Panc1 (cell line): ENCODE data around the gene NR6A1. TPM values are rescaled to one million over a fixed set of nuclear protein-coding genes. Genes with fewer than 3 reads are reported as not detected.

ENCODE experiments used
- ATAC-seq: fragments of 200-7000 bp; cut with Tn5 transposase; 2 replicates; pipeline ENCODE4 v1.9.1; 2020; ENCODE audit warnings: mild to moderate bottlenecking, moderate library complexity
- BruUV-seq: library from RNA; stranded (reverse); fragments of 400-500 nt; replicated peaks from 2 replicates; lab custom pipeline; 2021; lab: Mats Ljungman, UMichigan
- CTCF ChIA-PET: fragments of 300-600 bp; sonication (Branson Sonifier 250); formaldehyde crosslinking; loops from one replicate; lab custom pipeline; 2022; ENCODE audit warnings: antibody characterized with exemption; lab: Charles Lee
- POLR2A ChIA-PET: fragments of 300-600 bp; sonication (Branson Sonifier 250); formaldehyde crosslinking; loops from one replicate; lab custom pipeline; 2022; ENCODE audit warnings: antibody characterized with exemption; lab: Charles Lee
- DNase-seq: peaks from one replicate; pipeline ENCODE4 v3.0.0-alpha.2; 2010; ENCODE audit warnings: low read depth, low spot score
- H3K27ac ChIP-seq: 2 replicates; pipeline ENCODE4 v1.5.1; 2011; ENCODE audit warnings: mild to moderate bottlenecking, low read length, inconsistent platforms
- H3K27me3 ChIP-seq: fragments of 200-500 bp; sonication (Bioruptor generic); 2 replicates; pipeline ENCODE4 v1.6.0; 2014; ENCODE audit warnings: low read length, inconsistent platforms; ENCODE audit not compliant: control insufficient read depth, insufficient read depth
- H3K36me3 ChIP-seq: fragments of 200-500 bp; sonication (Bioruptor generic); 2 replicates; pipeline ENCODE4 v1.5.1; 2014; ENCODE audit warnings: inconsistent platforms, mild to moderate bottlenecking, low read length, moderate library complexity; ENCODE audit not compliant: control insufficient read depth, insufficient read depth
- H3K4me1 ChIP-seq: 2 replicates; pipeline ENCODE4 v1.5.1; 2011; ENCODE audit warnings: inconsistent platforms, mild to moderate bottlenecking, low read length, moderate library complexity; ENCODE audit not compliant: control insufficient read depth, insufficient read depth
- H3K4me3 ChIP-seq, 2 experiments: 2 replicates each; pipeline ENCODE4 v1.5.1; 2011 to 2012; ENCODE audit warnings: low read depth in 2 of 2, low read length in 2 of 2, mild to moderate bottlenecking in 2 of 2, inconsistent platforms in 1 of 2, moderate library complexity in 1 of 2
- H3K9me3 ChIP-seq: fragments of 200-500 bp; sonication (Bioruptor generic); 2 replicates; pipeline ENCODE4 v1.5.1; 2014; ENCODE audit warnings: low read depth, mild to moderate bottlenecking, inconsistent platforms, low read length, moderate library complexity; ENCODE audit not compliant: control insufficient read depth, insufficient read depth
- CTCF ChIP-seq: fragments of 450-650 bp; IDR thresholded peaks from 2 replicates; pipeline ENCODE4 v1.5.1; 2017; ENCODE audit warnings: mild to moderate bottlenecking
- POLR2AphosphoS5 ChIP-seq: IDR thresholded peaks from 2 replicates; pipeline ENCODE4 v1.6.1; 2012; ENCODE audit warnings: mild to moderate bottlenecking, low read depth, low read length, moderate library complexity
- REST ChIP-seq, 2 experiments: IDR thresholded peaks; 2 replicates each; pipeline ENCODE4 v1.6.1; 2011 to 2012; ENCODE audit warnings: low read depth in 2 of 2, control low read depth in 1 of 2, low read length in 1 of 2, mild to moderate bottlenecking in 1 of 2, moderate library complexity in 1 of 2; ENCODE audit not compliant: insufficient read depth in 1 of 2
- SIN3A ChIP-seq: IDR thresholded peaks from 2 replicates; pipeline ENCODE4 v1.6.1; 2012; ENCODE audit warnings: low read depth, mild to moderate bottlenecking, low read length, moderate library complexity, borderline replicate concordance; ENCODE audit not compliant: insufficient read depth
- TCF7L2 ChIP-seq: IDR thresholded peaks from 2 replicates; pipeline ENCODE4 v1.6.1; 2011; ENCODE audit warnings: mild to moderate bottlenecking, low read depth, low read length, inconsistent platforms
- in situ Hi-C: cut with HindIII; loops from 2 replicates; pipeline ENCODE4 v1.10.0; 2016; ENCODE audit warnings: low sequenced_read_pairs, low pct_unique_long_range_greater_than_20kb
- intact Hi-C: fragments of 100-400 bp; cut with micrococcal nuclease; formaldehyde crosslinking; loops from one replicate; pipeline ENCODE4 v1.10.0; 2022; ENCODE audit not compliant: unreplicated experiment
- total RNA-seq: library from RNA; stranded (reverse); gene quantifications from one replicate; pipeline ENCODE4 v1.2.1, GENCODE V29; 2021; ENCODE audit not compliant: unreplicated experiment

NR6A1 gene
- total RNA-seq, 1 experiment from 2014 or later, result 7.6 TPM

- H3K27ac ChIP-seq, result no peak overlapping the region
- H3K27me3 ChIP-seq, result no peaks in the 10 kb centered on the region; the same call in 1 of the 2 replicates
- H3K4me3 ChIP-seq, result no peak overlapping the region
- H3K4me1 ChIP-seq, result peaks cover under 1% of the 10 kb centered on the region; the same call in 1 of the 2 replicates
- ATAC-seq, result no peak
- H3K9me3 ChIP-seq, result no peaks in the 10 kb centered on the region
- DNase-seq, result no peak
- CTCF ChIA-PET, result no interaction called here
- intact Hi-C loops, result no loop called here
- BruUV-seq, result no TSS peak
- TF ChIP-seq POLR2AphosphoS5 (no peak), SIN3A (no peak), REST (IDR thresholded peaks at IDR 0.05; ENCODE audit: insufficient read depth in 1 of 2, low read depth in 2 of 2, low read length in 1 of 2) (no peak), TCF7L2 (no peak), CTCF (no peak)
- POLR2A ChIA-PET, result no interaction called here
- no peaks in the 10 kb centered on the region for H3K36me3 ChIP-seq
- in situ Hi-C loops, result no loop called here
These were observed 264.7 kb downstream of the NR6A1 start for GRCh38 chr9:124506433-124506832.

GRCh38 chr9:124505901-124506346 lies 265.2 kb downstream of the NR6A1 start:
- Histone ChIP-seq H3K36me3 (no peaks in the 10 kb centered on the region), H3K4me3 (no peak overlapping the region), H3K4me1 (no peaks in the 10 kb centered on the region), H3K27ac (no peak overlapping the region), H3K27me3 (no peaks in the 10 kb centered on the region; the same call in 1 of the 2 replicates), H3K9me3 (no peaks in the 10 kb centered on the region)
- intact Hi-C loops (no loop called here), in situ Hi-C loops (no loop called here)
- BruUV-seq, result no TSS peak
- ATAC-seq (no peak), DNase-seq (no peak)
- no peak for TF ChIP-seq SIN3A
- no peak for TF ChIP-seq CTCF
- TF ChIP-seq REST (IDR thresholded peaks at IDR 0.05; ENCODE audit: insufficient read depth in 1 of 2, low read depth in 2 of 2, low read length in 1 of 2), result no peak
- TF ChIP-seq TCF7L2, result no peak
- no peak for TF ChIP-seq POLR2AphosphoS5
- CTCF ChIA-PET, result no interaction called here
- POLR2A ChIA-PET, result no interaction called here
